GM13977 (cell line): Measurements from ENCODE around the gene FHIT.

ENCODE experiments used
- DNase-seq: peaks from one replicate; pipeline ENCODE4 v3.0.0; 2012; ENCODE audit warnings: low spot score
- CTCF ChIP-seq: IDR thresholded peaks from 2 replicates; pipeline ENCODE4 v1.5.1; 2012; ENCODE audit warnings: mild to moderate bottlenecking, control low read depth; ENCODE audit not compliant: insufficient read depth; ENCODE audit errors: extremely low read depth, missing control alignments
- in situ Hi-C: fragments of 300-500 bp; cut with MboI; formaldehyde crosslinking; loops from one replicate; pipeline ENCODE4 v1.12.0; 2022; ENCODE audit warnings: low sequenced_read_pairs, low pct_unique_long_range_greater_than_20kb, mixed read lengths, inconsistent platforms; ENCODE audit not compliant: unreplicated experiment

FHIT gene

DNA sequence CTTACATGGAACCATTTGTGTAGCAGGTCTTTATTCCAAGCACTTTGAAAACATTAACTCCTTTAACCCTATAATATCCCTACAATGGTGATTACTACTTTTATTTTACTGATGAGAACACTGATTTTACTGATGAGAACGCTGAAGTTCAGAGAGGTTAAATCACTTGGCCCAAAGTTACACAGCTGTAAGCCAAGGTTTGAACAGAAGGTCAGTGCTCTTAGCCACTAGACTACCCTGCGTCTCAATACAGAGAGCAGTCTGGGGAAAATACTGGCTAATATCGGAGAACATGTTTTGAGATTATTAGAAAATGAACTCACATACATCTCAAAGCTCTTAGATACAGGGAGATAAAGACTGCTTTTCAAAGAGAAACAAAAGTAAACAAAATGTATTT is 827.2 kb downstream of the FHIT start:
- in situ Hi-C loops: no loop called here
- no peak for DNase-seq
- no peak for TF ChIP-seq CTCF

DNA sequence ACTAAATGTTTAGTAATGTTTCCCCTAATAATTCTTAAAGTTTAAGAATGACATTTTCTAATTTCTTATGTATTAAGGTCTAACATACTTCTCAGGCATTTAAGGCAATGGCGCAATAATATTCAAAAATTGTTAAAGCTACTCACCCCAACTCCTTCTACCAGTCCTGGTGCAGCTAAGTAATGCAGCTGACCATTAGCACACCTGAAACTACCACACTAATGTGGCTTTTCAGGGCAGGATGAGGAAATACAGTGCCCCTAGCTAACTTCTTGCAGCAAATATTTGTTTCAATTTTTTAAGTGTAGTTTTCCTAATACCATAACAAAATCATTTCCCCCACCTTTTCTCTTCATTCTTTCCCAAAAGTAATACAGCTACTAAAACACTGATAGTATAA is 827.7 kb downstream of the FHIT start:
- DNase-seq: no peak
- TF ChIP-seq CTCF: no peak
- in situ Hi-C loops: no loop called here

DNA sequence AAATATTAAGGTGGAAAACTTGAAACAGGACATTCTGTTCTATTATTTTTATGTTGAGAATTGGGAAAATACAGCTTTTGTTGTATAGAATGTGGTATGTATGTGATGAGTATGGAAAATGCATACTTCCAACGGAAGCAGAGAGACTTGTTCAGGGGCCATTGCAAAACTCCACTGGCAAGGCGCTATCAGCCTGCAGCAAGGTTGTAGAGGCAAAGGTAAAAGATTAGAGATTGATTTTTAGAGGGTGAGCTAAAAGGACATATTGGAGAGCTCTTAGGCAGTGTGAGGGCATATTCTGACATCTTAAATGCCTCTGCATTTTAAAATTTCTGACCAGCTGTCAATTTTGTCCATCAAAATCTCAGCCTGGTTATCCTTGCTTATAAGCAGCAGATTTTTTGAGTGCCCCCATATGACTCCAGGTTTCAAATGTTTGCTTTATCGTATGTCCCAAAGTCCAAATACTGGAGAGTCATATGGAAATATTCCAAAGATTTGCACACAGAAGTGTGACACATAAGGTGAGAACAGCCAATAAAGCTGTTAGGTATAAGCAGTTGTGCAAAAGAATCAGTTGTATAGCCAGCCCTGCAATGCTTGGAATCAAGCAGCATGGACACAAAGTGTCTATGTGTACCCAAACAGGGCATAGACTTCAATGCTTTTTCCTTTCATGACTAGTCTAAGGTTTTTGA is 829.4 kb downstream of the FHIT start:
- TF ChIP-seq CTCF: no peak
- DNase-seq: no peak
- in situ Hi-C loops: no loop called here

DNA sequence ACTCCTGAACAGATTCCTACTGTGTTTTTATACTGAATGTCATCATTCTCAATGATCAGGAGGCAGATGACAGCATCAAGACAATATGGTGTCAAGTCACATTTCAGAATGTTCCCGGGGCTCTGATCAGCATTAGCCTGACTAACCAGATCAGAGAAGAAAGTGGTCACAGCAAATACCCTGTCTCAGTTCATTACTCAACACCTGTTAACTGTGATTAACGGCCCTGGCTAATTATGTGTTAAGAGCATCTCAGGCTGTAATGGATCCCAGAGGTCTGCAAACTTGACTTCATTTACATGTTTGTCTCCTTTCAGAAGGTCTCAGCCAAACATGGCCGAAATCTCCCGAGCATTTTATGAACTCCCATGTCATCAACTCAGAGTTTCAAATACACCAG is 833.7 kb downstream of the FHIT start:
- TF ChIP-seq CTCF: no peak
- in situ Hi-C loops: no loop called here

GRCh38 chr3:60414011-60414410 is 837.2 kb downstream of the FHIT start:
- DNase-seq: no peak

More for the DNA sequence above, 833.7 kb downstream of the FHIT start:
- DNase-seq: no peak

DNA sequence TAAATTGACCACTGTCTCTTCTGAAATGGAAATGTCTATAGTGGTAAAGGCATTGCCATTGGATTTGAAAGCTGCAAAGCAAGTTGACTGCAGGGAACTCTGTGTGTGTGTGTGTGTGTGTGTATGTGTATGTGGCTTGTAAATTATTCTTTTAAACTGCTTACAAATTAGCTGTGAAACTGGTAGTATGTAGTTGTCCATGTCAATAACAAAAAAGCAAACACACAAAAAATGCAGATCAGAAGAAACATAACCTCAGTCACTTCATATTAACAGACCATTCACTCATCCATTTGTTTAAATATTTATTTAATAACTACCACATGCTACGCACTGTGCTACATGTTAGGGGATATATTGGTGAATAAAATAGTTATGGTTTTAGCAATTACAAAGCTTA is 837.7 kb downstream of the FHIT start:
- TF ChIP-seq CTCF: no peak
- in situ Hi-C loops: no loop called here
- no peak for DNase-seq

More at GRCh38 chr3:60414011-60414410, 837.2 kb downstream of the FHIT start:
- TF ChIP-seq CTCF: no peak
- in situ Hi-C loops: no loop called here
